GM21423 (cell line): ENCODE measurements around the gene CTNNBIP1.
A peak's percentile ranks its signal among the peaks of the same experiment; 100 is the strongest.

Source experiments
- ATAC-seq: cut with Tn5 transposase; IDR thresholded peaks from one replicate; pipeline ENCODE4 v1.9.1; 2021; ENCODE audit warnings: mild to moderate bottlenecking, moderate library complexity; ENCODE audit not compliant: unreplicated experiment

The CTNNBIP1 gene

GRCh38 chr1:9905010-9905409 is 5.1 kb downstream of the CTNNBIP1 start:
- ATAC-seq, result no peak

DNA sequence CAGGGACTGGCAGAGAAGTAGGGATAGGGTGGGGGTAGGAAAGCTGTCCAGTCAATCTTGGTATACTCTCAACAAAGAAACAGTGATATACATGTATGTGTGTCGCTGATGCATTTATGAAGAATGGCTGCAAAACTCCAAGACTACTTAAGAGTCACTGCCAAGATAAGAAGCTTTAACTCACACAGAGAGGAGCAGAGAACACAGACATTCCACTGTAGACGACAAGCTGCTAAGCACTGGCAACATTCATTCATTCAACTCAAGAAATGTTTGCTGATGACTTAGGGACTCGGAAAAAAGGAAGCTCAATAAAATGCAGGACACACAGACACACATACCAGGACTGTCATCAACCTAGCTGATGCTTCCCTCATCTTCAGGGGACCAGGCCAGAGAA is 5.5 kb downstream of the CTNNBIP1 start:
- no peak for ATAC-seq

GRCh38 chr1:9903801-9904527 is 6.1 kb downstream of the CTNNBIP1 start:
- ATAC-seq, result no peak

- ATAC-seq, result no peak
Observed at GRCh38 chr1:9902060-9902452, 8.0 kb downstream of the CTNNBIP1 start.

DNA sequence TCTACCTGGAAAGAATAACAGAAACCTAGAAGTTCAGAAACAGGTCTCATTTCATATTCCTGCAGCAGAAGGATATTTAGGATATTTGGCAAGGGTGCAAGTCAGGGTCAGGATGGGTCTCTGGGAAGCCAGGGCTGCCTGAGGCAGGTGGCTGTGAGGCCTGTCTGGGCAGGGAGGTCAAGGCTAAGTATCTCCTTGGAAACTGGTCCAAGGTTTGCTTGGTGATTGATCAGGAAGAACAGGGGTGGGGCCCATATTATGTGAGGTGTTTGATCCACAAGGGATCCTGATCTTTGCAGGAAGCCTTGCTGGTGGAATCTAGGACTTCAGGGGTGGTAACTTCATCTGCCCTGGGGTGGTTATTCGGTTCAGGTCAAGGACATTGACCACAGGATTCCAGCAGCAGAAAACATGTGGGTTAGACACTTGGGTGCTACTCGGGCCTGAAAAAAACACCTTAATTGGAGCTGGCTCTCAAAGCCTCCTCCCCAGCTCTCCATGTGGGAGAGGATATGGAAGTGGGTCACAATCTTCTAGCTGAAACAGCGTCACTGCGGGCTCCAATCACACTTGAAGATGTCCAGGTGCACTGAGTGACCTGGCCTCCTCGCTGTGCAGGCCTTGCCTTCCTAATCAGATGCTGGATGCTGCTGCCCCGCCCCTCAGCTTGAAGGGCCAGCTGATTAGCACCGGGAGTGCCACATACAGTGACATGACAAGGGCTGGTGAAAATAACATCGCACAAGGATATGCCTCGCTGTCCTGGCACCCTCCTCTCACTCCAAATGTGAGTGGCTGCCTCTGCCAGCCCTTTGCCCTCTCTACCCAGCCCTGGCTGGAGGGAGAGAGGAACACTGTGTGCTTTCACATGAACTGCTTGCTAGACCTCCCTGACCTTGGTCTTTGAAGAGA is 8.7 kb downstream of the CTNNBIP1 start:
- no peak for ATAC-seq

DNA sequence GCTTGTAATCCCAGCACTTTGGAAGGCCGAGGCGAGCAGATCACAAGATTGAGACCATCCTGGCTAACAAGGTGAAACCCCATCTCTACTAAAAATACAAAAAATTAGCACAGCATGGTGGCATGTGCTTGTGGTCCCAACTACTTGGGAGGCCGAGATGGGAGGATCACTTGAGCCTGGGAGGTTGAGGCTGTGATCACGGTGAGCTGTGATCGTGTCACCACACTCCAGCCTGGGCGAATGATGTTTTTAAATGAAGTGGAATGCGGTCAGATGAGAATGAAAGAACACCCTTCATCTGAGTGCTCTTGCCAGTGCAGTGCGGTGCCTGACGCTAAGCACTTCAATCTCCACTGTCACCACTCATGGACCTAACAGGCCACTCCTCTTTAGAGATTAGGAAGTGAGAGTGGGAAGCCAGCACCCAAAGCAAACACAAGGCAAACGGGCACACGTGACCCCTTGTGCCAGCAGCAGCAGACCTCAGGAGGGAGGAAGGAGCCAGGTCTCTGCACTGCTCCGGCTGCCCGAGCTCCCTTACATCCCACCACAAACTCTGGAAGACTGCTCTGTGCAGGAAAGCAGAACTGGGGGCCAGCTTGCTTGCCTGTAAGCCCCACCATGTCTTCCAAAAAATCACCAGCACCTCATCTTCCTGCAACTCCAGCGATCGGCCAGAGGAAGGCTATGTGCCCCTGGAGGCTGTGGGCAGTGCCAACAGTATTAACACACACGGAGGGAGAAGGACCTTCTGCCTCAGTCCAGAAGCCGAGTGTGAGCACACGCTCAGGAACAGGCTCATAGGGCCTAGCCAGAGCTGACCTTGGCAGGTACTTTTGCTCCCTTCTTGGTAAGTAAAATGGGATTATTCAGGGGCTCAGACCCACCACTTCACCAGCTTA is 9.7 kb downstream of the CTNNBIP1 start:
- peak; percentile 61 for ATAC-seq

DNA sequence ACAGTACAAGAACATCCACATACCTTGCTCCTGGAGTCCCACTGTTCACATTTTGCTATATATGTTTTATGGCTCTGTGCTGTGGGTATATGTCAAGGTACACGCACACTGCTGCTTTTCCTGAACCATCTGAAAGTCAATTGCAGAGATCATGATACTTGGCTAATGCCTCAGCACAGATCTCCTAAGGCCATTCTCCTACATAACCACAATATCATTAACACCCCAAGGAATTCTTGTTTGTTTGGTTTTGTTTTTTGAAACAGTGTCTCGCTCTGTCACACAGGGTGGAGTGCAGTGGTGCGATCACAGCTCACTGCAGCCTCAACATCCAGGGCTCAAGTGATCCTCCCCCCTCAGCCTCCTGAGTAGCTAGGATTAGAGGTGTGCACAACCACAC is 16.0 kb downstream of the CTNNBIP1 start:
- no peak for ATAC-seq

DNA sequence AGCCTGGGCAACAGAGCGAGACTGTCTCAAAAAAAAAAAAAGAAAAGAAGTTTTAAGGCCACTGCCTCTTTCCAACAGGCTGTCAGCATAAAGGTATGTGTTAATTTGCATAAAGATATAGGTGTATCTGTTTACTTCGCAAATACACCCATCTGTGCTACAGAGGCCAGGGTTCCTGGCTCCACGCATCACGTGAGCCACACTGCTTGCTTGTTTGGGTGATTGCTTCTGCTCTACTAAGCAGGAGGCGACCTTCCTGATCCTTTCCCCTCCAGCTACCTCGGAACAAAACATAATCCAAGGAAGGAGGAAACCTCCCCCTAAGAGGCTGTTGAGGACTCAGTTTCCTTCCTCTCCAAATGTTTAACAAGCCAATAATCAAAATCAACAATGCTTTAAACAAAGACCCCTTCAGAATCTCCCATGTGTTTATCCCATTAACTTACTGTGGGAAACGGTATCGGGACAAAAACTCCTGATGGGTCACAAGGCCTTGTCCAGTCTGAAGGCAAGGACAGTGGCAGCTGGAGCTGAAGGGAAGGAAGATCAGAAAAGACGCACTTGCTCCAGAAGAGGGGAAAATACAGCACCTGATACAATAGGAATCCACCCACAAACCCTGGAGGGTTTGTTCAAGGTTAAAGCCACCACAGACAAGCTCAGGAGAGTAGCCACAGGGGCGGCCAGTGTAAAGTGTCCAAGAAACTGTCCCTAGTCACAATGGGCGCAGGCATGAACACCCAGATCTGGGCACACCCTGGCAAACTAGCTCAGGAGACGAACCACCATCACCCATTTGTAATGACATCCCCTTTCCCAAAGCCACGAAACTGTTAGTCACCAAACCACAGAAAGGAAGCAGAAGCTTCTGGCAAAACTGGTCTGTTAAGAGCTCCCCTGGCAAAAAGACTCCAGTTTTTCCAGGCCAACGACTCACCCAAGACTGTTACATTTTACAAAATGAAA is 17.2 kb downstream of the CTNNBIP1 start:
- ATAC-seq, result no peak

DNA sequence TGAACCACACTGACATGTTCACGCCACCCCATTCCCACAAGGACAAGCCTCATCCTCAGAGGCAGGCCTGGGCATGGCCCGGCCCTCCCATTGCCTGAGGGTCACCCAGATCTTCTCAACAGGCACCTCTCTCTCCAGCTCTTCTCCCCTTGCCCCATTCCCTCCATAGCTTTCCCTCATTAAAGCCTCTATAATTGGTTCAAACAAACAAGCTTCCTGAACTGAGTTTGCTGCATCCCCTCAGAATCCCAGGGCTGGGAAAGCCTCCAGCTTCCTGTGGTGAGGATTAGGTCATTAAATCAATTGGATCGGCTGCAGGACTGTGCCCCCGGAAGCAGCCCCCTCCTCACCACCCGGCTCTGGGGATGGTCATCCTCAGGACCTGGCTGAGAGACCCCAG is 18.9 kb downstream of the CTNNBIP1 start:
- no peak for ATAC-seq

- no peak for ATAC-seq
Observed at GRCh38 chr1:9890224-9890731, 19.8 kb downstream of the CTNNBIP1 start.

- no peak for ATAC-seq
Observed at GRCh38 chr1:9889411-9889810, 20.7 kb downstream of the CTNNBIP1 start.

GRCh38 chr1:9888886-9889285 is 21.2 kb downstream of the CTNNBIP1 start:
- no peak for ATAC-seq

GRCh38 chr1:9887070-9887469 is 23.0 kb downstream of the CTNNBIP1 start:
- ATAC-seq, result no peak

GRCh38 chr1:9886092-9886742 is 23.9 kb downstream of the CTNNBIP1 start:
- no peak for ATAC-seq

DNA sequence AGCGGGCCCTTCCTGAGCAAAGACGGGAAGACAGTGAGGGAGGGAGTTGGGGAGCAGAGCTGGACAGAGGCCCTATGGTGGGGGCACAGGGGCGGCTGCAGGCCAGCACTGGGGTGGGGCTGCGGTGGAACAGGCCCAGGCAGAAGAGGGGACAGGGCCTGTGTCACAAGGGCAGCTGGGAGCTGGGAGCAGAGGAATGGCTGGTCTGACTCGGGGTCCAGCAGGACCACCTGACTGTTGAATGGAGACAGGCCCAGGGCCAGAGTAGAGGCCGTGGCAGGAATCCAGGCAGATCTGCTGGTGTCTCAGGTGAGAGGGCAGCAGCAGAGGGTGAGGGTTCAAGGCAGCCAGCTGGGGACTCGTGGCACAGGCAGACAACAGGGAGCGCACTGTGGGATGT is 25.3 kb downstream of the CTNNBIP1 start:
- ATAC-seq, result no peak

DNA sequence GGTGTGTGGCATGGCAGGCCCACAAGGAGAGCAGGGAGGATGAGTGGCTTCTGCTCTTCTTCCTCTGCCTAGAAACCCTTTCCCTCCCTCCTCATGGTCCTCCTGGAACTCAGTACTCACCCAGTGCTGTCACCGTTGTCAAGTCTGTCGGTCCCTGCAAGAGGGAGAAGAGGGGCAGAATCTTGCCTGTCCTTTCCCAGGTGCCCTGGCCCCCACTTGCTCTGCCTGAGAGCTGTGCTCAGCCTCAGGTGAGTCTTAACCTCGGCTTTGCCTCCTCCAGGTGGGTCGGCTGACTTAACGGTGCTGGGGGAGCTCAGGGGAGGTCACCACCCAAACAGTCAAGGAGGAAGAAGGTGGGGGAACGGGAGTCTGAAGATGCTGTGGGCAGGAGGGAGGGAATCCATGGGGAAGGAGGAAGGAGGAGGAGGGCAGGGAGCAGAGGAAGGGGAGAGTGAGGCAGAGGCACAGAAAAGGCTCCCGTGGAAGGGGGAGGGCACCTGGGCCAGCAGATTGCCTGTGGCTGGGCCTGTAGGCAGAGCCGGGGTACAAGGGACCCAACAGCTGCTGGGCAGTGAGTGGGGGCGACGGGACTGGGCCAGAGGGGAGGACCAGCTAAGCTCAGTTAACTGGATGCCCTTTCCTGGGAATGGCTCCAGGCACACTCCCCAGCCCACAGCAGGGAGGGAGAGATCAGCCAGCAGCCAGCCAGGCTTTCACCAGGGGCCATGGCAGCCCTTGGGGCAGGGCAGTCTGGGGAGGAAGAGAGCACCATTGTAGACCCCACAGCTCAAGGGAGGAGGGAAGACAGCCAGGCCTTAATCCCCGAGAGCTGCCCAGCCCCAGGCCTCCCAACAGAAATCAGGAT is 26.3 kb downstream of the CTNNBIP1 start:
- no peak for ATAC-seq

DNA sequence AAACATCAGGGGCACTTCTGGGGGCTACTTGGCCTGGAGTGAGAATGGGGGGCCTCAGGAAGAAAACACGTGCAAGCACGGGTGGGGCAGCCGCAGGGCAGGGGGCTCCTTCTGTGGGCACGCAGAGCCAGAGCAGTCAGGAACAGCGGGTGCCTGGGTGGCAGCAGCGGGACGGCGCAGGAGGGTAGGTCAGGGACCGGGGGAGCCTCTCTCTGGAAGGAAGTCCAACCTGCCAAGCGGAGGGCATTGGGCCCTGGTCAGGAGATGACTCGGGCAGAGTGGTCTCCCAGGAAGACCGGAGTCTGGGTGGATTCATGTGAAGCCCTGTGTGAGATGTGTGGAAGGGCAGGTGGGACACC is 27.1 kb downstream of the CTNNBIP1 start:
- ATAC-seq, result no peak

DNA sequence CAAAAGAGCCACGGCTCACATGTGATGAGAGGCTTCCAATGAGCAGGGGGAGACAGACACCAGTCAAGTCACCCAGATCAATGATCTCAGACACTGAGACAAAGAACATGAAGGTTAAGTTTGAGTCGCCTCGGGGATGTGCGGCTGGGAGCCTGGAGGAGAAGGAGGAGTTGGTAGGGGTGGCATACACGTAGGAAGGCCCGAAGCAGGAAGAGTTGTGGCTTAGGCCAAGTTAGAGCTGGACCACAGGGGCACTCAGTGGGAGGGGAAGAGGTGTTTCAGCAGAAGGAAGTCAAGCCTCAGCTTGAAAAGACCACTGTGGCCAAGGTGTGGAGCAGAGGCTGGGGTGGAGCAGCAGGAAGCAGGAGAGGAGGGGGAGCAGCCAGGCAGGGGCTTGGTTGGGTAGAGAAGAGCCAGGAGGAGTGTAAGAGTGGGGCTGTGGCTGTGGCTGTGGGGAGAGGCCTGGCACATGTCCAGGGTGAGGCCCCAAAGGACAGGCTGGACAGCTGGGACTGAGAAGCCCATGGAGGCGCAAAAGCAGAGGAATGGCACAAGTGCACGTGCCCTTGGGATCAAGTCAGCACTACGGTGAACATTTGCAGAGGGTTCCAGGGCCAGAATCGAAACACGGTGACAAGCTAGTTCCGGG is 27.6 kb downstream of the CTNNBIP1 start:
- no peak for ATAC-seq
